Left renal cortex interstitium (tissue), 4 donors: ENCODE measurements around the gene OPCML. TPM values are rescaled to one million over a fixed set of nuclear protein-coding genes. Genes with fewer than 3 reads are reported as not detected.

Experiments used
- DNase-seq, 4 donors: peaks; one replicate each; pipeline ENCODE4 v3.0.0-alpha.2; 2013; ENCODE audit warnings: low read depth in 4 of 4, low spot score in 2 of 4, missing footprints in 1 of 4
- polyA plus RNA-seq, 4 donors: library from polyadenylated mRNA; unstranded; fragments of 120-200 nt; gene quantifications; one replicate each; pipeline ENCODE4 v1.2.1, GENCODE V29; 2013; ENCODE audit not compliant: insufficient read length in 4 of 4

Gene OPCML
- polyA plus RNA-seq, 4 donors, result 12.3 to 15.7 (median 14.3) TPM

DNA sequence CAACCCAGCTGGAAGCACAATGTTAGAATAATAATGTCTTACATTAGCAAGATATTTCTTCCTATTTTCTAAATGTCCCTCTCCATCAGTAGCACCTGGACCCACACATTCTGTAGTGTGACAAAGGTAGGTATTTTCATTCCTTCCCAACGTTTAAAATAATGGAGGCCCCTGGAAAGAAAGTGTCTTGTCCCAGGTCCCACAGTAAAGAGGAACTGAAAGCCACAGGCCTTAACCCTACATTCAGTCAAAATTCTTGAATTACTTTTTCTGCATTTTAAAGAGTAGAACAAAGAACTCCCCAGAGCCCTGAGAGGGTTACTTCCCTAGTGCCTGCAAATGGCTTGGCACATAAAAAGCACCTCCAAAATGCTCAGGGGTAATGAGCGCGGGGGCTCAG lies 26.3 kb downstream of the OPCML start:
- DNase-seq, result no peak

DNA sequence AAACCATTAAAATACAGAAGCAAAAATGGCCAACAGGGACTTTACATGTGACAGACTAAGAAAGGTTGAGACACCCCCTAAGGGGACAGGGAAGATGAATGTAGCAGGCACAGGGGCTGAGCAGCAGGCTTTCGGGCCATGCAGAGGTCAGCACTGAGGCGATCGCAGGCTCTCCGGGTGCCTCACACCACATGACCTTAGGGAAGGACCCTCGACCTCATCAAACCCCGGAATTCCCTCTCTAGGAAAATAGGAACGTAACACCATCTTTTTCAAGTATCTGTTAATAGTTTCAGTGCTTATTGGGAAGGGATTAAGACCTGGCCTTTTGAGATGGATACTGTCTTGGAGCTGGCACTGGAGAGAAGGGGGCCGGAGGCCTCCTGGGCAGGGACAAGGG lies 27.4 kb downstream of the OPCML start:
- no peak for DNase-seq

DNA sequence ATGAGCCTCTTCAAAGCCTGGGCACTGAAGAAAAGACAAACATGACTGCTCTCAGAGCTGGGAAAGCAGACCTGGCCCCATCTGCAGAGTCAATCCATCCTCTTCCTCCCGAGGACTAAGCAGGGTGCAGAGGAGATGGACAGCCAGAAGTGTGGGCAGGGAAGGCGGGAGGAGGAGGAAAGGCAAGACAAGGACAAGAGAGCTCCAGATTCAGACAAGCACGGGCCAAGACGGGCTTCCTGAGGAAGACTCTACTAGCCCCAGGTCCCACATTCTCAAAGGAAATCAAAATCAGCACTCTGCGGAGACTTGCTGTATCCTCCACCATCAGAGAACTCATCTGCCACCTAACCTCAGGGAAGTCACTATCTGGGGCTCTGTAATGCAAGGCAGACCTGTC lies 28.5 kb downstream of the OPCML start:
- DNase-seq, result no peak

DNA sequence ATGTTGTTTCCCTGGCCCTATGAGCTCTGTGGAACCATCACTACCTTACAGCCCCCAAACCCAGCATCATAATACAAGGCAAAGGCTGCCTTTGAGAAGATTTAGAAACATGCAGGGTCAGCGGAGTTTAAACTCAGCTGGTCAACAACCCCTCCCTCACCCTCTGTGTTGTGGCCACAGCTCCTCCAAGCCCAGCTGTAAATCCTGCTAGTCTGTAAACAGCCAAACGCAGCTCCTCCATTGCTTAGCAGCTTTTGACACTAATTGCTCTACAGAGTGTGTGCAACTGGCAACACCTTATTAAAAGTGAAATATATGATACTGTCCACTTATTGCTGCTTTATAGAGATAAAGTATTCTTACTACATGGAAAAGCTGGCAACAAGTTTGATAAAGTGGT lies 29.1 kb downstream of the OPCML start:
- DNase-seq, result no peak

DNA sequence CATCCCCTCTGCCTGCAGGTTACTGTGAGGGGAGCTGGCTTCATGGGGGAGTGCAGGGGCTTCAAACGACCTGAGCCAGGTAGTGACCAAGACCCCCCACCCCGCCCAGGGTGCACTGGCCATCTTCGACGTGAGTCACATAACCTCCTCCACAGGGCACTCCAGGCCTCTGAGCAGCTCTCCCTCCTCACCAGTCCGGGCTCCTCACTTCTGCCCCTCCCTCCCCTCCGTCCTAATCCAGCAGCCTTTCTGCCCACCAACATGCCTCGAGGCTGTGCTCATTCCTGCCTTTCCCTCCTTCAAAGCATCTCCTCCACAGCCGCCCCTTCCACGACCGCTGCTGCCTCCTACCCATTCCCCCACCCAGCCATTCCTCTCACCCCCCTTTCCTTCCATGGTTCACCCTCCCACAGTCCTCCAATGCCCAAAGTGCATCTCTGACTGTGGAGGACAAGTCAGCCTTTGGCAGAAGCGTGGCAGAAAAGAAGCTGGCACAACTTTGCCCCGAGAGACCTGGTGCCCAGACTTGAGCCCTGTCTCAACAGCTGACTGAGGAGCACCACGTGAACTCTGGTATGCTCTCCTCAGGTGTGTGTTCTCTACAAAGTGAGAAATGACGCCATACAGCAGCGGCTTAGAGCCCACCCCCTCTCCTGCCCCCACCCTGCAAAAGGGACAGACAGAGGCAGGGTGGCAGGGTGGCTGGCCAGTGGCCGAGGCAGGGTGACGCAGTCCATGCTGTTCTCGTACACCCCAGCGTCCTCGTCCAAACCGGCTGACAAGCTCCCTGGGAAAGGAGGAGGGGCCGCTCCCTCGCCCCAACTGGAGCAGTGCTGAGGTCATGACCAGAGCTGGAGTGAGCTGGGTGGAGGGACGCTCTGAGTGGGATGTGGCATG lies 30.4 kb downstream of the OPCML start:
- no peak for DNase-seq

DNA sequence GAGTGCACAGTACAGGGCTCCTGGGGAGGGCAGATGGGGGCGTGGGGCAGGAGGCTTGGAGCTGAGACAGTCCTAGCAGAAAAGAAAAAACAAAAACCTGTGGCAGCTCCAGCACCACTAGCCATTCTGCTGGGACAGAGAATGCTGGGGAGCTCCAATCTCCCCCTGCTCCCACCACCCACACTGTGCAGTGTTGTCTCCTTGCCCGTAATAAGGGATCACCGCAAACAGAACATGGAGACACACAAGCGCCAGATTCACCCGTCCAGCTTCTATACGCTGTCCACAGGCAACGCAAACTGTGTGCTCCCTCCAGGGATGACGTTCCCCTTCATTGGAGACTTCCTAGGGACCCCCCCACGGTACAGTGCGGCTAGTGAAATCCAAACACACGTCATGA lies 31.4 kb downstream of the OPCML start:
- DNase-seq, result no peak

DNA sequence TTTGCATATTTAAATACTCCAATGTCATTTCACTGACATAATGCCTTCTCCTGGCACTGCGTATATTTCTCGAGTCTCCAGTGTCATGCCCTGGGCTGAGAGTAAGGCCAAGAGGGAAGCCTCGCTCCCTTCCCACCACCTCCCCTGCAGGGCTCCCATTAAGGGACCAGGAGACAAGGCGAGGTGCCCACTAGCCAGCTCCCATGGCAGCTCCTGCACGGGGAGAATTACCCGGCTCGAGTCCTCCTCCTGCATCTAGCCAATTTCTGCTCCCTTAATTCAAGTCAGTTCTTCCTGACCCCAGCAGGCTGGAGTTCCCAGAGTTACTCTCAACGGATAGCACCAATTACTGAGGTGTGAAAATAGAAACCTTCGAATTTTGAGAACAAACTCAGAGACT lies 31.9 kb downstream of the OPCML start:
- DNase-seq, result no peak

DNA sequence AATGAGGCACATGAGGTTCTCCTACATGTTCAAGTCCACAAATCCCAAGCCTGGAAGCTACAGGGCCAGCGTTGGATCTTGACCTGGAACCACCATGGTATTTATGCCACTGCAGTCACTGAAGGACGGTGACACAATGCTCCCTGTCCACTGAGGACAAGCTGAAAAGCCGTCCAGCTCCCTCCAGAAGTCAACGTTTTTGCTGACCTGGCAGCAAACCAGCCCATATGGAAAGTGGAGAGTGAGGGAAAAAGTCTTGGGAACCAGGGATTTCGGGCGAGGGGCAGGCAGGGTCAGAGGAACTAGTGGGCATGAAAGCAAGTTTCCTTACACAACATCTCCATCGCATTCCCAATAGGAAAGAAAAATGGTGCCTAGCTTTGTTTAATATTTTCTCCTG lies 33.3 kb downstream of the OPCML start:
- DNase-seq, result no peak

DNA sequence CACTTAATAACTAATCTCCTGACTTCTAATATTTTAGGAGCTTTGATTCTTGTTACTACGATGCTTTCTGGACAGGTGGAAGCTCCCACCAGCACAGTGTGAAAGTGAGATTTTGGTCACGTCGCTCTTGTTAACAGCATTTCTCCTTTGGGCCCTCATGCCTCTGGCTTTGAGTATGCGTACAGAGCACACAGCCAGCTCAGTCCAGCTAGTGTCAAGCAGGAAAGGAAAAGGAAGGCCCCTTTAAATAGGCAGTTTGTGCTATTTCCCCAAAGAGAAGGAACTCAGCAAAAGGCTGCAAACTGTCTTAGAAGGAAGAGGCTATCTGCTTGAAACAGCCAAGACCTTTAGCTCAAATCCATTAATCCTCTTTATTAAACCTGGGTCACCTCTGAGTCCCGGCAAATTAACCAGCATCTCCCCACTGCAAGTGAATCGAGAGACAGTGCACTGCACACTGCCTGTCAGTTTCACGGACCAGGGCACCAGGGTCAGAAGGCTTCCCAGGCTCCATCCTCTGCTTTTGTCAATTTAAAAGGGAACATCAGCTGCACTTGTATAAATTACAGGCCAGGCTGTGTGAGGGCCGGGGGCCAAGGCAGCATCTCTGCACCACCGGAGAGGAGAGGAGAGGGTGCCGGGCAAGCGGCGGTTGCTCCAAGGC lies 34.7 kb downstream of the OPCML start:
- DNase-seq, result no peak

DNA sequence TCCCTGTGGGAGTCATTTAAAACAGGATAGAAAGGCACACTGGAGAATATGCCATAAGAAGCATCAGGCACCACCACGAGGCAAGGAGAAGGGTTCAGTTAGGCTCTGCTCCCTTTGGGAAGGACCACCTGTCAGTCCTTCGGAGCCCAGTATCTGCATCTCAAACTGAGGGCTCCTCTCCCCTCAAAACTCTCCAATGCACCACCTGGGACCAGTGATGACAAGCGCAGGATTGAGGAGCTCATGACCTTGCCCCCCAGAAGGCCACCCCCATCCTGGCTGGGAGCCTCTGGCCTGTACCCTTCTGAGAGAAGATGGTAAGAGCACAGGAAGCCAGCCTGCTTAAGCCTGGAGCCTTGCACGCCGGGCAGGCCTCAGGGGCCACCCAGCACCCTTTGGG lies 39.4 kb downstream of the OPCML start:
- no peak for DNase-seq

DNA sequence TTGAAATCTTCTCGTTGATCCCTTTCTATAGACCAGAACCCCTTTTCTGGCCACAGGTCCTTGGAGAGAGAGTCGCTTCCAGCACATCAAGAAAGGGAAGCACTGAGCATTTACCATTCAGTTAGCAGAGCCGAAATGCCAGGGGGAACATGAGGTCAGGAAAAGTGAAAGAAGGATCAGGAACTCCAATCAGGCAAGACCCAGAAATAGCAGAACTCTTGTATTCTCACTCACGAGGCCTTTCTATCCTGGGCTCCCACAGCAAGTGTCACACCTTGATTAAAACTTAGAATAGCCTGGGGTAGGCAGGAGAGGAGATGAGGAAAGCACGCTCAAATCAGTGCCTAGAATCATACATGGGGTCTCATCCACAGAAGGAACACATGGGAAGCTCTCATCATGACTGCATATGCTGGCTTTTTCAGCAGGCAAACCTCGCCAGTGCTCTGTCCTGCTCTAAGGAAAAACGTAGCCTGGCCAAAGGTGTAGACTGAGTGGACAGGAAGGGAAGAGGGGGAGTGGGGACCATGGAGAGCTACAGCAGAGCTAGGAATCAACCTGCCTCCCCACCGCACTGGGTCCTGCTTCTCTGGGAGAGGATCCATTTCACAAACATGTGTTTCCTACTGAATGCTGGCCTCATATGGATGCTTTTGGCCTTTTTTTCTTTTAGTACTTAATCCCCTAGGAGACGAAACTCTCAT lies 40.5 kb downstream of the OPCML start:
- no peak for DNase-seq

DNA sequence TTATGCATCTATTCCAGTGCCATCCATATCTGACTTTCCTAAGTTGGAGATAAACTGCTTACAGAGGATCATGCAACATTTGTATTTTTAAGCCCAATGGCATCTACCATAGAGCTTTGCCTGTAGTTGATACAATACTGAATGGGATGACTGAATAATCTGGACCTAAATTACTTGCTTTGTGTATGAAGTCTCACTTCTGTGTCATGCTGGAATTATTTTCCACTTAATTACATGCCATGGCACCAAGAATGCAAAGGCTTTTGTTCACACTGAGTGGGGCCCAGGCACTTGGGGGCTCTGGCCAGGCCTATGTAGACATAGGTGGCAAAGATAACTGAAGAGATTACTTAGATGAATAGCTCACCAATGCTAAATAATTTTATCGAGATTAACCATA lies 51.6 kb downstream of the OPCML start:
- DNase-seq, result no peak

DNA sequence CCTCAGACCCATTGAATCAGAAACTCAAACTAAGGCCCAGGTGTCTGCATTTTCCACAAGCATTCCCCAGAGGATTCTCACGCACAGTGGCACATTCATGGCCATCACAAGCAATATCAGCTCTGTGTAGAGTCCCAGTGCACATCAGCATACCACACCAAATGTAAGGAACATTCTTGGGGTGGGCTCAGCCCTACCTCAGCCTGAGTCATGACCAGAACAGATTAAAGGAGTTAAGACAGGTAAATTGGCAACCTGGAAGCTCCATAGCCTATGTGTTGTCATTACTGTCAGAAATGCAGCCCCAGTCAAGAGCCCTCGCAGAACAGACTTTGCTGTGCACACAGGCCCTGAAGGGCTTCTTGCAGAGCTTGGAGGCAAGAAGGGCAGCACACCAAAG lies 53.1 kb downstream of the OPCML start:
- no peak for DNase-seq

DNA sequence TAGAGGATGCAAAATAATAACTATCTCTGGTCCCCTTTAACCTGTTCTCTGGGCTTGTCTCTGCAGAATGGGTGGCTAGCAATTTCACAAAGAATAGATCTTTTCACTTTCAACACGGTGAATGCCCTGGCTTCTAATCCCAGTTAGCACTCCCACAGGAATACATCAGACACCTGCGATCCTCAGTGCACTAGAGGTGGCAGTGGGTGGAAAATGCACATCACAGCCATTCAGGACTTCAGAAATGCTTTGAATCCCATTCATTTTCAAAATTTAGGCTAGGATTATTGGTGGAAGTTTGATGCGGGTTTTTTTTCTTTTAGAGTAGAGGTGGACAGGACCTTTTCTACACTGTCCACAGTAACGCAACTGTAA lies 55.1 kb downstream of the OPCML start:
- DNase-seq, result no peak

DNA sequence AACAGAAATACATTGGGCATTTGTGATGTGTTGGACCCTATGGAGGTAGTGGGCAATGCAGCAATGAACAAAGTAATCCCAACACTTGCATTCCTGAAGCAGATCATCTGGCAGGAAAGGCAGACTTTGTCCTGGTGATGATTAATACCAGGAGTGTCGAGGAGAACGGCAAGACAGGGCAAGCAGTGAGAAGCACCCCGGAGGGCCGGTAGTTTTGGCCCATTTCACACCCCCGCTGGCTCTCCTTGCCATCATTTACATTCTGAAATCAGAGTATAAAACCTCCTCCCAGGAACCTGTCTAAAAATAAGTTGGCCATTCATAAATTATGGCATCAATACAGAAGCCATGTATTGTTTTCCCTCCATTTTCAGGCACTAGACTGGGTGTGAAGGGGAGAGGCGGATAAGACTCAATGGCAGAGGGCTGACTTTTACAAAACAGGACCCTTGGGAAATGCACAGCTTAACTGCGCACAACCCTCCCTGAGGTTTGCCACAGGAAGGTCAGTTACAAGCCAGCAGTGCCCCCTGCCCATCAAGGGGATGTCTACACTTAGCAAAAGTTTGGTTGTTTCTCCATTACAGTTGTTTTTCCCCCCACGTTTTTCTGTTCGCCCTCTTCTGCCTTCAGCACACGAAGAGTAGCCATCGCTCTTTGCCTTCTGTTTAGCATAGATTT lies 55.6 kb downstream of the OPCML start:
- DNase-seq, result no peak

DNA sequence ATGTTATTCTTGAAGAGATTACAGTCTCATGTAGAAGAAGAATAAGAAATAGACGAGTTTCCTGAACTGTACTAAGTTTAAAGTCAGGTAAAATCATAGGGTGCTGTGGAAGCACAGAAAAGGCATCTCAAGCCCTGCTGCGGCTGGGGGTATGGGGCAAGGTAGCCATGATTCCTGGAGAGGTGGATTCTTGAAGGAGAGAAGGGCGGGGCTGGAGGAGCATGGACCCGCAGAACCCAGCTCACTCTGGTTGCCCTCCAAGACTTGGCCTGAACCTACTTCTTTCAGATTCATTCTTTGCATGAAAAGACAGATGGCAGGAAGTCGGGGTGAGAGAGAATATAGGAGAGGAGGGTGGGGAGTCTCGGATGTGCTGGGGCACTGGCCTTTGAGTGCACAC lies 57.8 kb downstream of the OPCML start:
- DNase-seq, result no peak

DNA sequence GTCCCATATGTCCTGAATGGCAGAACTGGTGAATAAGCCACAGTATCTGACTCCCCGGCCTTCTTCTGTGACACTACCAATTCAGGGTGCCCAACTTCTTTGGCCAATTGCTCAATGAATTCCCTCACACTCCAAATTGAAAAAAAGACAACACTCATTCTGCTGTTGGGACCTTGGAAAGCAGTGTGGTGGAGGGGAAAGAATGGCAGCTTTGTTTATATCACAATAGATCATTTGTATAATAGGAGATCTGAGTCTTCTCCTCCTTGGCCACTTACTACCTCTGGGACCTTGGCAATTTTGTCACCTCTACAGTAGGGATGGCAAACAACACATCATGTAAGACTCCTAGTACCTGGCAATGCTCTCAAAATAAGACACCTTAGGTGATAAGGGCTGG lies 64.6 kb downstream of the OPCML start:
- DNase-seq, result no peak

DNA sequence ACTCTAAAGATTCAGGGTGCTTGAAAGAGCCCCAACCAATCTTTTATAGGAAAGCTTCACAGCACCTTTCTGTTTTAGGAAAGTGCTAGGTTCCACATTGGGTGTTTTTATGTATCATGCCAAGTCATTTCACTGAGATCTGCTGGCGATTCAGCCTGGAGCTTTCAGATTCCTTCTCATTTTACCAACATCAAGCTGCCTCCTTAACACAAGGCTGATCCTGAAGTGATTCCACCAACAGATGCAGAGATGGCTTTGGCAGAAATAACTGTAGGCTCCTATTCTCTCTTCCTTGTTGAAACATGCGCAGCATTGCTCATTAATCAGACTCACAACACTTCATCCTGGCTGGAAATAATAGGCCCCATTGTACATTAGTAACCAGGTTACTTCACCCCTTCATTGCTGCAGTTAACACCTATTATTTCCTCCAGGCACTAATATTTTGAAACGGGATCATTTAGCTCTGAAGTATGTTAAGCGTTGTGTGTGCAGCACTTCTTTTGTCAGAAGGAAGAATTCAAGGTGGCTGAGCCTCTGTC lies 89.0 kb downstream of the OPCML start:
- no peak for DNase-seq

DNA sequence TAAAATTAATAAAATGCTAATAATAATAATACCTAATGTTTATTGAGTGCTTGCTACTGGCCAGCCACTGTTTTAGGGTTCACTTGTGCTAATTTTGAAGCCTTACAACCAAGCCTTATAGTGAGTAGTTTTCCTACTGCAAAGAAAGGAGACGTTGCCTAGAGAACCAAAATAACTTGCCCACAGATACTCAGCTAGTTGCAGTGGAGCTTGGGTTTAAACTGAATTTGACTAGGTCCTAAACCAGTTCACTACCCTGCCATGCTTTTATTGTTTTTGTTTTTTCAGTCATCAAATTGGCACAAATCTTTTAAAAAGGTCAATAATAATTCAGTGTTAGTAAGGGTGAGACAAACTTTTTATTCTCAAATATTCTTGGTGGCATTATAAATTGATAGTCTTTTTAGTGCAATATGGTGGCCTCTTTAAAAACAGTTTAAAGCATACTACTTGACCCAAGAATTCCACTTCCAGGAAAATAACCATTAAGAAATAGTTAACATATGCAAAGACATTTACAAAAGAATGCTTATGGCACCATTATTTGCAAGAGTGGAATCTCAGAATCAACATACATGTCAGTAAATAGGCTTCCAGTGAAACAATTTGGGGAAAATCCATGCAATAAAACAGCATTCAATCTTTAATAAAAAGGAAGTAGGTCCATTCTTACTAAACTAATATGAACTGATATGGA lies 90.2 kb downstream of the OPCML start:
- DNase-seq, result no peak

DNA sequence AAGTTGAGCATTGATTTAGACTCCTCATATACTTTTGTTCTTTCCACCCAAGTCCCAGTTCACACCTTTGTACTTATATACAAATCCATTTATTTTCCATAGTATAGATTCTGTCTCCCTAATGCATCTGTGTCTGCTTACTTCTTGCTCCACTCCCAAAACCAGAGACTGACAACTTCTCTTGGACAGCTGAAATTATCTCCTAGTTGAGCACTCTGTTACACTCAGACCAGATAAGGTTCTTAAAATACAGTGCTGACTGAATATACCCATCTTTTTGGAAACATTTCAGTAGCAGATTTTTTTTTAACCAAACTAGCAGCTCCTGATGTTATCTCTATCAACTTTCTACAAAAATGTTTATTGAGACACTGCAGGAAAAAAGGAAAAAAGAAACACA lies 106.3 kb downstream of the OPCML start:
- DNase-seq, result no peak
